Parathyroid adenoma (tissue), 2 donors: Measurements from ENCODE around the gene ITIH6.
"Not testable (repeated sequence)": the region's sequence is repeated elsewhere in the genome, so short reads cannot be mapped to it uniquely, and the experiment has no call there.

Source experiments
- H2AFZ ChIP-seq: fragments of 300-600 bp; sonication (generic); one replicate; pipeline ENCODE4 v1.7.0; 2017; ENCODE audit warnings: antibody characterized with exemption, mild to moderate bottlenecking
- H3K27ac ChIP-seq: fragments of 300-600 bp; sonication (generic); one replicate; pipeline ENCODE4 v1.7.0; 2017
- H3K27me3 ChIP-seq: fragments of 300-600 bp; sonication (generic); one replicate; pipeline ENCODE4 v1.7.0; 2017; ENCODE audit warnings: low read length; ENCODE audit not compliant: control insufficient read depth, insufficient read depth
- H3K36me3 ChIP-seq: fragments of 300-600 bp; sonication (generic); one replicate; pipeline ENCODE4 v1.7.0; 2017; ENCODE audit warnings: low read length; ENCODE audit not compliant: control insufficient read depth, insufficient read depth
- H3K4me1 ChIP-seq: fragments of 300-600 bp; sonication (generic); one replicate; pipeline ENCODE4 v1.7.0; 2017; ENCODE audit warnings: control low read depth
- H3K4me2 ChIP-seq: fragments of 300-600 bp; sonication (generic); one replicate; pipeline ENCODE4 v1.7.0; 2017; ENCODE audit warnings: low read length
- H3K4me3 ChIP-seq: fragments of 300-600 bp; sonication (generic); one replicate; pipeline ENCODE4 v1.7.0; 2017; ENCODE audit warnings: low read depth, low read length
- H3K79me2 ChIP-seq: fragments of 300-600 bp; sonication (generic); one replicate; pipeline ENCODE4 v1.7.0; 2017; ENCODE audit warnings: control low read depth
- H3K9ac ChIP-seq: fragments of 300-600 bp; sonication (generic); one replicate; pipeline ENCODE4 v1.7.0; 2017; ENCODE audit warnings: mild to moderate bottlenecking
- H3K9me3 ChIP-seq: fragments of 300-600 bp; sonication (generic); one replicate; pipeline ENCODE4 v1.7.0; 2017; ENCODE audit warnings: low read length; ENCODE audit not compliant: control insufficient read depth
- TF ChIP-seq, protein P1 (sequence below): fragments of 300-600 bp; sonication (generic); IDR thresholded peaks from one replicate; pipeline ENCODE4 v1.7.0; 2017; ENCODE audit warnings: antibody characterized with exemption, mild to moderate bottlenecking
- donor health status: primary hyperparathyroidism.

ITIH6 gene

DNA sequence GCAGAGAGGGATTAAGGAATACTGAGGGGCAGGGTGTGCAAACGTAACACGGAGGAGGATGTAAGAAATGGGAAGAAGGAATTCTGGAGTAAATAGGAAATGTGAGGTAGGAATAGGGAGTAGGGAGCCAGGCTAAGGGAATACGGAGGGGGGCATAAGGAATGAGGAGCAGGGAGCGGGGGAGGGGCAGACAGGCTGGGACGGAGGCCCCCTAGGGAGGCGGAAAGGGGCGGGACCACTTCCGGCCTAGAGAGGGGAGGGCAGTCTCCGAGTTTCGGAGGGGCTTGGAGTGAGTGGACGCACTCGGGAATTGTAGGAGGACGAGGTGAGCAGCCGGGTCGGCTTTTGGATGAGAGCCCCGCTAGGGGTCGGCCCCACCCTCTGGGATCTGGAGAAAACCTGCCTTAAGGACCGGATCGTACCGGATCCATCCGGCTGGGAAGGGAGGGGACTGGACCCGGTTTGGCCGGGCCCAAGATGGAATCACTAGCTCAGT is 10.1 kb upstream of the ITIH6 start:
- Histone ChIP-seq H3K27ac (peak overlapping the region; percentile 97), H3K4me2 (peak overlapping the region; percentile 87), H3K4me3 (peak overlapping the region; percentile 89), H3K27me3 (no peaks in the 10 kb centered on the region), H3K9me3 (no peaks in the 10 kb centered on the region), H3K9ac (peak overlapping the region; percentile 61), H3K79me2 (peaks cover 2% of the 10 kb centered on the region), H2AFZ (peak overlapping the region; percentile 84), H3K36me3 (no peaks in the 10 kb centered on the region), H3K4me1 (no peaks in the 10 kb centered on the region)
- TF ChIP-seq, protein P1, sequence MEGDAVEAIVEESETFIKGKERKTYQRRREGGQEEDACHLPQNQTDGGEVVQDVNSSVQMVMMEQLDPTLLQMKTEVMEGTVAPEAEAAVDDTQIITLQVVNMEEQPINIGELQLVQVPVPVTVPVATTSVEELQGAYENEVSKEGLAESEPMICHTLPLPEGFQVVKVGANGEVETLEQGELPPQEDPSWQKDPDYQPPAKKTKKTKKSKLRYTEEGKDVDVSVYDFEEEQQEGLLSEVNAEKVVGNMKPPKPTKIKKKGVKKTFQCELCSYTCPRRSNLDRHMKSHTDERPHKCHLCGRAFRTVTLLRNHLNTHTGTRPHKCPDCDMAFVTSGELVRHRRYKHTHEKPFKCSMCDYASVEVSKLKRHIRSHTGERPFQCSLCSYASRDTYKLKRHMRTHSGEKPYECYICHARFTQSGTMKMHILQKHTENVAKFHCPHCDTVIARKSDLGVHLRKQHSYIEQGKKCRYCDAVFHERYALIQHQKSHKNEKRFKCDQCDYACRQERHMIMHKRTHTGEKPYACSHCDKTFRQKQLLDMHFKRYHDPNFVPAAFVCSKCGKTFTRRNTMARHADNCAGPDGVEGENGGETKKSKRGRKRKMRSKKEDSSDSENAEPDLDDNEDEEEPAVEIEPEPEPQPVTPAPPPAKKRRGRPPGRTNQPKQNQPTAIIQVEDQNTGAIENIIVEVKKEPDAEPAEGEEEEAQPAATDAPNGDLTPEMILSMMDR = no peak

DNA sequence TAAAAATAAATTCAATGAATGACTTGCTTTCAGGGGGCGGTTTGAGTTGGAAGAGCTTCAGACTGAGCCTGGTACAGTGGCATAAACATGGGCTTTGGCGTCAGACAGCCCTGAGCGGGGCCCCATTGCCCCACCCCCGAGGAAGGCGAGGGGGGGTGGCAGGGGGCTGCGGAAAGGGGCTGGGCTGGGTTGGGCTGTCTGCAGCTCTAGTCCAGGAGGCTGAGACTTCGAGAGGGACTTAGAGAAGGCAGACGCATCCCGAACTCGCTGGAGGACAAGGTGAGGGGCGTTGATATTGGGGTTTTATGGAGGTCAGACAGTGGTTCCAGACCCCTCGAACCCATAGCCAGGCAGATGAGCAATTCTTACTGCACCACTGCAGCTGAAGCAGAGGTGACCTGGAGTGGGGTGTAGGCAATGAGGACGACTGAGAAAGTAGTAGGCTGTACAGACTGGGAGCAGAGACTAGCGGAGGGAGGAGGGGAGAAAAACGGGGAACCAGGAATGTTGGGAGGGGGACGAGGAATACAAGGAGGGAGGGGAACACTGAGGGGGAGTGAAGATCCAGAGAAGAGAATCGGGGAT is 9.6 kb upstream of the ITIH6 start, which contains the start of gene MAGED2:
TSS of gene MAGED2 (plus strand) at position 222 of the 585 bp plus-strand sequence. CDS start 1,587 bp downstream, outside the sequence.
- Histone ChIP-seq H3K4me3 (peak within 1 kb of the TSS; percentile 89), H3K4me2 (peak within 1 kb of the TSS; percentile 87), H3K27ac (peak within 1 kb of the TSS; percentile 97), H3K9ac (peak within 1 kb of the TSS; percentile 61), H3K36me3 (no peaks in the 10 kb centered on the region), H3K79me2 (peaks cover 2% of the 10 kb centered on the region), H3K27me3 (no peaks in the 10 kb centered on the region), H2AFZ (peak within 1 kb of the TSS; percentile 84), H3K9me3 (no peaks in the 10 kb centered on the region), H3K4me1 (no peaks in the 10 kb centered on the region)
- TF ChIP-seq, protein P1 = no peak

- no peaks in the 10 kb centered on the region for H3K79me2 ChIP-seq
- H3K4me3 ChIP-seq = no peak overlapping the region
- H3K4me1 ChIP-seq = no peaks in the 10 kb centered on the region
- H3K27me3 ChIP-seq = no peaks in the 10 kb centered on the region
- H3K27ac ChIP-seq = no peak overlapping the region
- no peak overlapping the region for H3K4me2 ChIP-seq
- no peak overlapping the region for H3K9ac ChIP-seq
- no peak overlapping the region for H2AFZ ChIP-seq
- H3K9me3 ChIP-seq = no peaks in the 10 kb centered on the region
- TF ChIP-seq, protein P1 = no peak
- H3K36me3 ChIP-seq = no peaks in the 10 kb centered on the region
Measured at GRCh38 chrX:54799046-54799445, 991 bp upstream of the ITIH6 start.

GRCh38 chrX:54794795-54795194 is 3.3 kb downstream of the ITIH6 start:
- H2AFZ ChIP-seq = no peak overlapping the region
- H3K79me2 ChIP-seq = no peaks in the 10 kb centered on the region
- no peaks in the 10 kb centered on the region for H3K9me3 ChIP-seq
- H3K4me3 ChIP-seq = no peak overlapping the region
- no peaks in the 10 kb centered on the region for H3K36me3 ChIP-seq
- no peak overlapping the region for H3K9ac ChIP-seq
- no peaks in the 10 kb centered on the region for H3K27me3 ChIP-seq
- no peaks in the 10 kb centered on the region for H3K4me1 ChIP-seq
- no peak overlapping the region for H3K27ac ChIP-seq
- no peak overlapping the region for H3K4me2 ChIP-seq
- TF ChIP-seq, protein P1 = no peak

DNA sequence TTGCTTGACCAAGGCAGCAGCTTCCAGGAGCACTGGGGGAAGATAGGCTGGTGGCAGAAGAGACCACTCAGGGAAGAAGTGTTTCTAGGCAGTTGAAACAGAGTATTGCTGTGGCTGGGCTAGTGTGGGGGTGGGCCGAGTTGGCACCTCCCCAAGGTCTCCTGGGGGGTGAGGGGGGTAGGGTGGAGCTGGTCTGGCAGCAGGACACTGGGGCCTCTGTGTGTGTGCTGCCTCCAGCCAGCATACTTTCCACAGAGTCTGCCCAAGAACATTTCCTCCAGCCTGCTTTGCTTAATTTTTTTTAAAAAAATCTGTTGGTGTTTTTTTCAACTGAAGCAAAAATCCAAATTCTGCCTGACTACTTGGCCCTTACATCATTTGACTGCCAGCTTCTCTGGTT is 4.0 kb downstream of the ITIH6 start:
- Histone ChIP-seq H3K9ac (no peak overlapping the region), H3K4me2 (no peak overlapping the region), H2AFZ (no peak overlapping the region), H3K27ac (no peak overlapping the region), H3K9me3 (no peaks in the 10 kb centered on the region), H3K4me3 (no peak overlapping the region), H3K79me2 (no peaks in the 10 kb centered on the region), H3K4me1 (no peaks in the 10 kb centered on the region), H3K27me3 (no peaks in the 10 kb centered on the region), H3K36me3 (no peaks in the 10 kb centered on the region)
- TF ChIP-seq, protein P1 = no peak

DNA sequence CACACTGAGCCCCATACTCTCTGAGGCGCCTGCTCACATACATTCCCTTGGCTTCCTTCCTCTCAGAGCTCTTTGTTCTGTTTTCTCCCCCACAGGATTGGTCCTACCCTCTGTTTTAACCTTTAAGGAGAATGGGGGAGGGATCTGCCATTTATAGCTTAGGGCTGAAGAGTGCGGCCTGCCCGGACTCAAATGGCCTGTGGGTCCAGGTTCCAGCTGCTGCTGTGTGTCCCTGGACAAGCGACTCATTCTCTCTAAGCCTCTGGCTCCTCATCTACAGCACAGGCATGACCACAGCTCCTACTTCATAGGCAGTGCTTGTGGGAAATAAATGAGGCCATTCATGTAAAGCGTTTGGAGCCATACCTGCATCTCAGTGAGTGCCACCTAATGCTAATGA is 8.7 kb downstream of the ITIH6 start:
- not testable (repeated sequence) for H3K4me2 ChIP-seq, H2AFZ ChIP-seq, H3K4me1 ChIP-seq, H3K27me3 ChIP-seq, H3K27ac ChIP-seq, H3K79me2 ChIP-seq, H3K9ac ChIP-seq, H3K4me3 ChIP-seq, H3K9me3 ChIP-seq, H3K36me3 ChIP-seq
